GM19395 (cell line): ENCODE data around the gene DLG1.

Experiments used
- ATAC-seq: cut with Tn5 transposase; IDR thresholded peaks from one replicate; pipeline ENCODE4 v1.9.1; 2021; ENCODE audit warnings: mild to moderate bottlenecking, moderate library complexity; ENCODE audit not compliant: unreplicated experiment

The DLG1 gene

GRCh38 chr3:197002701-197003454, 295.5 kb downstream of the DLG1 start:
- peak; percentile 69 for ATAC-seq

DNA sequence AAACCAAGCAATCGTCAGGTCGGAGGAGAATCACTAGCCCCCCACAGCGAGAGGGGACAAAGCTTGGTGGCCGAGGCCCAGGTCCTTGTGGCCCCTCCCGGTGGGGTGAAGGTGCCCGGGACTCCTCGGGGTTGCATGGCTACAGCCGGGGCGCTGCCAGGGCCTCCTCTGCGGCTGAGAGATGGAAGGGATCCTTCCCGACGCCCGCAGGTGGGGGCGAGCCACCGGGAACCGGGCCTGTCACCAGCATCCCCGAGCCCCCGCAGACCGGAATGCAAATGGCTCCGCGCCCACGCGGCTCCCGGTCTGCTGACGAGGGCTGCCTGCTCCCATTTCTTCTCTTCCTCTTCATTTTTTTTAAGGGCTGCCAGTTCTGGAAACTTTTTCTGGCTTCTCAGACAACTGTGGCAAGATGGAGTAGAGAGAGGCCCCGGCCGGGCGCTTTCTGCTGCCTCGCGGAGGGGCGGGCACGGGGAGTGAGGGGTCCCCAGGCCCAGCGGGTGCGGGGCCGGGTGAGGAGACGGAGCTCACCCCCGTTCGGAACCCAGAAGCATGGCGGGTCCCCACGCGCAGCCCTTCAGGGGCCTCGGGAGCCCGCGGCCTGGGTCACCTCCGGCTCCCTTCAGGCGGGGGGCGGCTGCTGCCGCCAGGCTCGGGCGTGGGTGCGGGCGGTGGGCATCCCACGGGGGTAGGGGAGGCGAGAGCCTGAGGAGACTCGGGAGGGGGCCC, 296.3 kb downstream of the DLG1 start:
- ATAC-seq = peak; percentile 13

DNA sequence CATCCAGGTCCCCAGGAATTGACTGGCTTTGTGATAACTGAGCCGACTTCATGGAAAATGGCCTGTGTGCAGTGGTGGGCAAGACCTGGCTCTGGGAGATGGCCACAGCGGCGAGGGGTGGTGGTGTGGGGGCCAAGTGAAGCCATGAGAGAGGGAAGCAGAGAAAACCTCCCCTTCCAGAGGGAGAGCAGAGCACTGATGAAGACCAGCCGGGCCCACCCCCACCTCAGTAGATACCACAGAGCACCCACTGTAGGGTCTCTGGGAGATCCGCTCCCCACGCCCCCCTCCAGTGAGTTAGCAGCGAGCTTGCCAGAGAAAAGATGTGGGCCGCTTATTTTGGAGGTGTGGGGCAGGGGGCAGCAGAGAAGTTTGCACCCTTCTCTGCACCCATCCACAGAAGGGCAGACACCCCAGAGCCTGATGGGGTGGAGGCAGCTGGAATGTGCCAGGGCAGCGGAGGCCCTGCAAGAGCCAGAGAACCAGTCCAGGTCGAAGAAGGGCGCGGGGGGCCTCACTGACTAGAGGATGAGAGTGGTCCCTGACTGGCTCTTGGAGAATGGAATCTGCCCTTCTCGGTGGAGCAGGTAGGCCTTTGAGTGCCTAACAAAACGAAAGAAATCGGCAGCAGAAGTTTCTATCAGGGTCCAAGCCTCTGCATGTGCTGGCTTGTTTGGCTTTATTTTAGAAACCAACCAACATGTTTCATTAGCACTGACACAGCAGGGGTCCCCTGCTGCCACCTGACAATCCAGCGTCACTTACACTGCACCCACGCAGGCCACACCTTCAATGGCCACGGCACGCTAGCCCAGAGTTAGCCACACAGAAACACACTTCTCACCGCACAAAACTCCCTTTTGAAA, 297.1 kb downstream of the DLG1 start:
- ATAC-seq = no peak

DNA sequence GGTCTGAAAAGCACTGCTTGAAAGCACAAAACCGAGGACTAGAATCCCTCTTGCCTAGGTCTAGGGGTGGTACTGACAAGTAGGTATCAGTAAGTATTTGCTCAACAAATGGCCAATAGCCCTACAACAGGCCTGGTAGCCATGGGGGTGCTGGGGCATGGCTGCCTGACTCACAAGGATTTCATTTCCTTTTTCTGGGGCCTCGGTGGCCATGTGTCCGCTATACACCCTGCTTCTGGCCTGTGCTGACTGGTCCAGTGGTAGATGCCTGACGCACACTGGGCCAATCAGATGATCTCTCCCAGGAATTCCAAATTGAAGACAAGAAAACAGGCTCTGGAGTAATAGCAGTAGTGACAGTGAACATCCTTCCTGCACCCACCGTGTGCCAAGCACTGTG, 298.2 kb downstream of the DLG1 start:
- ATAC-seq = no peak

DNA sequence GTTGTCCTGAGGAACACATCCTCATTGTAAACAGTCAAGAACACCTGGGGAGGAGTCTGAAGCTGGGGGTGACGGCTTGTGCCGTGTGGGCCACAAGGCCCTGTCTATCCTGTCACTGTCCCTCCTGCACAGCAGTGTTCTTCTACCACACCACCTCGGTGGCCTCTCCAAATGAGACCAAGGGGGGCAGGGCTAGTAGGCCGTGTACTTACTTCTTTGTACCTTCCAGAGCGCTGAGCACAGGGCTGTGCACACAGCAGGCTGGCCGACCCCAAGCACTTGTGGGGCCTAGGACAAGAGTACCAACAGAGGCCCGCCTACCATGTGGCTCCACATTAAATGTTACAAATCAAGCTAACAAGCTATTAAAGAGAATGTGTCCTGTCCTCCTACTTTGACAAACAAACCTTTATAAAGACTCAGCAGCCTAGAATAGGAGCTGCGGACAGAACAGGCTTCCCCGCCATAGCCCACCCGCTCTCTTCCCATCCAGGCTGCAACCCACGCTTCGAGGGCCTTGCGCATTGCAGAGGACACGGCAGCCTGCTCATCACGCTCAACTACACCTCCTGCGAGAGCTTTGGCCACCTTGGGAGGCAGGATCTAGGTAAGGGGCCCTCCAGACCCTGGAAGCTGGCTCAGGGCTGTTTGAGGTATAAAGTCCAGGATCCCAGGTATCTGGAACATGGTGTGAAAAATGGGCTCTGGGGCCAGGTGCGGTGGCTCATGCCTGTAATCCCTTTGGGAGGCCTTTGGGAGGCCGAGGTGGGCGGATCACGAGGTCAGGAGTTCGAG, 299.2 kb downstream of the DLG1 start:
- ATAC-seq = no peak

DNA sequence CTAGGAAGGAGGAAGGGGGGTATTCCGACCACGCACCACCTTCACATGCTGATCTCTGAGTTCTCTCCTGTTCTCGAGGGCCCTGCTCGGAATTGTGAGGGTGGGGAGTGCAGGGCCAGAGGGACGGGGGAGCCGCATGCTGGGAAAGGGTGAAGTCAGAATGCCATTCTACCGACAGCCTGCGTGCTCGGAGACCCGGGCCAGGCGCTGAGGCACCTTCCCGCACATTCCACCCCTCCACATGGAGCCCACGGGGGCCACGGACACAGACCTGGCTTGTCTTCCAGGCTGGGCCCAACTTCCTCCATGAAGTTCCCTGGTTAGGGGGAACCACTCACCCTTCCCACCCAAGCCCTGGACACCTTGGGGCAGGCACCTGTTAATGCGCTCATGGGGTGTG, 301.1 kb downstream of the DLG1 start:
- no peak for ATAC-seq

DNA sequence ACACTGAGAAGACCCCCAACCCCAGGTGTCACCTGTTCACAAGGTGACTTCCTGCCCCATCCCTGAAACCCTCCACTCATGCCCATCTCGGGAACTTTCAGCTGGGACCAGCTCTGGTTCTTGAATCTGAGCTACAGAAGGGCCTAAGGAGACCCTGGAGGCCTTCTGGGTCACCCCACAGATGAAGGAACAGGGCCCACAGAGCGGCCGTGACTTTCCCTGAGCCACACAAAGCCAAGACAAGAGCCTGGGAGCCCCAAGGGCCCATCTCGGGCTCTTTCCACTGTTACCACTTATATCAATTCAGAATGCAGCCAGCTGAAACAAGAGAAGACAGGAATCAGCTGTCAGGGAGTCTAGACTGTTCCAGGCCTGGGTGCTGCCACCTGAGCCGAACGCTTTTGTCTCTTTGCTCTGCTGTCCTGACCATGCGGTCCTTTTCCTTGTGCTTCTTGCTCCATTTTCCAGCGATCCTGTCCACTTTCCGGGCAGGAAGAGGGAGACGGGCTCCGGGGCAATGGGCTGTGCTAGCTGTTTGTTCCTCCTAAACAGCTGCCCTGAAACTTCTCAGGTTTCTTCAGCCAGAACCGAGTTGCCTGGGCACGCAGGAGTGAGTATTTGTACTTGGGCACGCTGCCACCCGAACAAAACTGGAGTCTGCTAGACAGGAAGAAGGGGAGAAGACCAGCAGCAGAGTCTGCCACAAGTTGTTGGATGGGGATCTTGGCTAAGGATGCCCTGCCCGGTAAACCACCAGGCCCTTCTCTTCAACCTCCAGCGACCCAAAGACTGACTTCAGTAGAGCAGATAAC, 301.8 kb downstream of the DLG1 start:
- no peak for ATAC-seq

- ATAC-seq = no peak
Observed at GRCh38 chr3:196995646-196996355, 302.6 kb downstream of the DLG1 start.

GRCh38 chr3:196995027-196995426, 303.4 kb downstream of the DLG1 start:
- ATAC-seq = no peak

GRCh38 chr3:196994056-196994455, 304.4 kb downstream of the DLG1 start:
- ATAC-seq = no peak
